Coronary artery (tissue), 2 donors: ENCODE data around the gene GRP.
A peak's percentile ranks its signal among the peaks of the same experiment; 100 is the strongest.

Source experiments
- DNase-seq: peaks from one replicate; pipeline ENCODE4 v3.0.0-alpha.2; 2017; ENCODE audit warnings: low spot score
- H3K27ac ChIP-seq, 2 donors: fragments of 200-600 bp; sonication (generic); one replicate each; pipeline ENCODE4 v1.5.1; 2016 to 2019
- H3K4me3 ChIP-seq: fragments of 200-600 bp; sonication (generic); 2 replicates; pipeline ENCODE4 v1.5.1; 2016; ENCODE audit warnings: mild to moderate bottlenecking, moderate library complexity
- CTCF ChIP-seq: fragments of 200-600 bp; sonication (generic); IDR thresholded peaks from one replicate; pipeline ENCODE4 v1.5.1; 2019; ENCODE audit warnings: antibody characterized with exemption

GRP gene

GRCh38 chr18:59267503-59268126 lies 47.7 kb downstream of the GRP start:
- TF ChIP-seq CTCF = no peak
- Histone ChIP-seq H3K4me3 (no peak overlapping the region), H3K27ac (no peak overlapping the region)
- DNase-seq = no peak

DNA sequence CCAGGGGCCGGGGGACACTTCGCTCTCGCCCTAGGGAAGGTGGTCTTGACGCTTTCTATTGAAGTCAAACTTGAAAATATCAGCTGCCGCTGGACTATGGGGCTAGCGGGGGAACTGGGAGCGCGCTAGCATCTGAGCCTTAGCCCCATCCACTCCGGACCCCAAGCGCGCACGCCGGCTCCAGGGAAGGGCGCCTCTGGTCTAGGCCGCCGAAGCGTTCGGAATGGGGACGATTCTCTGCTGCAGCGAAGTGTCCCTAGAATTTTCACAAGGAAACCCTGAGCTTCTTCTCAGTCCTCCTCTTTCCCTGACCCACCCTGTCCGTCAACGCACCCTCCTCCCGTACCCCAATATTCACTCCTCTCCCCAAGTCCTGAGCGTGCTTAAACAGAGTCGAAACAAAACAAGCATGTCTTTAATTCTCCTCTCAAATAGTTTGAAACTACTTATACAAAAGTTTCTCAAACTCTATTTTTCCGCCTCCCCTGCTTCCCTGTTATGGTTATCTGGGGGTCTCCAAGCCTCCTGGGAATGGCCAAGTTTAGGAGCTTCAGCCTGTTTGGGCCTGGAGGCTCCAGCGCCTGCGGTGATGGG lies 48.3 kb downstream of the GRP start:
- no peak for DNase-seq
- peak overlapping the region; percentile 66 for H3K4me3 ChIP-seq

GRCh38 chr18:59268721-59269562 lies 49.0 kb downstream of the GRP start:
- no peak for DNase-seq
- no peak overlapping the region for H3K27ac ChIP-seq
- peak overlapping the region; percentile 66 for H3K4me3 ChIP-seq
- no peak for TF ChIP-seq CTCF

More for the DNA sequence above, 48.3 kb downstream of the GRP start:
- H3K27ac ChIP-seq = no peak overlapping the region
- no peak for TF ChIP-seq CTCF

DNA sequence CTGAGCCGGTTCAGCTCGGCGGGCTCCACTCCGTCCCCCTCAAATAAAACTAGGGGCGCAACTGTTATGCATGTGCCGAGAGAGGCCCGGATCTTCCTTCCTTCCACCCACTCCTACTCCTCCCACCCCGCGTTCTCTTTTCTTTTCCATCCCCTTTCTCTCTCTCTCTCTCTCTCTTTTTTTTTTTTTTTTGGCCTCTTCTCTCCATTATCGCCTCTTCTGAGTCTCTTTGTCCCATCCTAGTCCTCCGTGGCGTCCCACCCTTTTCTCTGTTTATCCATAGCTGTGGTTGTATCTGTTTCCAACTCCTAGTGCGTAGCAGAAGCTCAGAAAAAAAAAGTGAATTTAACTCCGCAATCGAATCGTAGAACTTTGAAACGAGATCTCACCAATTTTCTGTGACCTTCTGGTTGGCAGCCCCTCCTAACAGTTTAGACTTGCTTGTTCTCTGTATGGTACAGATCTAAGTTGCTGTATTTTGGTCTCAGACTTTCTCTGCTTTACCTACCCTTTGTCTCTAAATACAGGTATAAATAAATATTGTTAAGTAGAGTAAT lies 49.7 kb downstream of the GRP start:
- no peak for TF ChIP-seq CTCF
- no peak for DNase-seq
- peak overlapping the region; percentile 66 for H3K4me3 ChIP-seq
- H3K27ac ChIP-seq = no peak overlapping the region

DNA sequence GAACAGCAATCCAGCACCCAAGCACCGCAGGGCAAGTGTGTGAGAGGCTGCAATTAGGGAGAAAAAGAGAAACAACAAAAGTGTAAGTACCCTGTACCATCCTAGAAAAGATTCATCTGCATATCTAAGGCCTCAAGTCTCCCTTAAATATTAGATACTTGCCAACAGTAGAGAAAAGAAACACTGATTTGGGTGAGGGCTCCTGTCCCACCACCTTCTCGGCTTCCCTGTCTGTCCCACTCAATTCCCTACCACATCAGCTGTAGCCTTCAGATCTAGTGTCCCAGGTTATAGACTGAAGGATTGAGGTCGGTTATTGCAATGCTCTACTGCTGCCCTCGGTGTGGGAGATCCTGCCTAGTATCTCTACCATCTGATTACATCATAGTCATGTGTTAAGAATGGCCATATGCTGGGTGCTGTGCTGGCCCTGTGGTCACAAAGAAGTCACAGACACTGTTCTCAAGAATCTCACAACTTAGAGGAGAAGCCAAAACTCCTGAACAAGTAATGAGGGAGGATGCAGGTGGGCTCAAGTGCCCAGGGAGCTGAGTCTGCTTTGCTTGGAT lies 50.8 kb downstream of the GRP start:
- no peak for DNase-seq
- no peak for TF ChIP-seq CTCF
- Histone ChIP-seq H3K27ac (no peak overlapping the region), H3K4me3 (no peak overlapping the region)

GRCh38 chr18:59271606-59272220 lies 51.8 kb downstream of the GRP start:
- no peak for DNase-seq
- no peak for TF ChIP-seq CTCF
- Histone ChIP-seq H3K27ac (no peak overlapping the region), H3K4me3 (peak overlapping the region; percentile 62)
